ENCODE data around the gene TCEAL7.
"Not testable (repeated sequence)": the region's sequence is repeated elsewhere in the genome, so short reads cannot be mapped to it uniquely, and the experiment has no call there.

TCEAL7 gene

DNA sequence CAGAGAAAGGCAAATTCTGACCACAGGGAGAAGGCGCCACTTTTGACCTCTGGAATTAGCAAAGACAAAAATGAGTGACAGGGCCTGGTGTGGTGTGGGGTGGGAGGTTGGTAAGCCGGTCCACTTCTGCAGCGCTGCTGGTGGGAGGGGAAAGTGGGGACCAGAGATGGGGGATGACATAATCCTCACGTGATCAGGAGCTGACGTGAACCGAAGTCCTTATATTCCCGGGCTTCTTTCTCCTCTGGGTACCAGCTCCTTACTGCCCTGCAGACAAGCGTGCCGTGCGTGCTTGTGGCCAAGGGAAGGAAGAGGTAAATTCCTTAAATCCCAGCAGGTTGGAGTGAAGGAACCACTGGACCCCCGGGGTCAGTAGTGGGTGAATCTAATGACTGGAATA, at the start of gene TCEAL7:
TSS of gene TCEAL7 (plus strand) at position 249 of the 400 bp plus-strand sequence. CDS start 1,165 bp downstream, outside the sequence.
- peak; percentile 89 for ATAC-seq

GRCh38 chrX:103293118-103293517, 36.9 kb upstream of the TCEAL7 start:
- no peak for ATAC-seq
- TF ChIP-seq ARNTL (CRISPR knock-in tag; IDR thresholded peaks at IDR 0.05; ENCODE audit: borderline replicate concordance, low read depth) = no peak
- TF ChIP-seq SNAI2 (CRISPR knock-in tag; IDR thresholded peaks at IDR 0.05) = no peak

More for the DNA sequence above, at the start of gene TCEAL7:
- TF ChIP-seq TOX (CRISPR knock-in tag; IDR thresholded peaks at IDR 0.05; ENCODE audit: borderline replicate concordance) (no peak), OSR1 (CRISPR knock-in tag; IDR thresholded peaks at IDR 0.05) (no peak), ESRRG (CRISPR knock-in tag; IDR thresholded peaks at IDR 0.05) (no peak), ZFP3 (CRISPR knock-in tag; IDR thresholded peaks at IDR 0.05) (no peak), ZFP30 (CRISPR knock-in tag; IDR thresholded peaks at IDR 0.05) (no peak), SNAI2 (CRISPR knock-in tag; IDR thresholded peaks at IDR 0.05) (no peak), ZNF70 (CRISPR knock-in tag; IDR thresholded peaks at IDR 0.05) (no peak)
- TF ChIP-seq, protein P1, sequence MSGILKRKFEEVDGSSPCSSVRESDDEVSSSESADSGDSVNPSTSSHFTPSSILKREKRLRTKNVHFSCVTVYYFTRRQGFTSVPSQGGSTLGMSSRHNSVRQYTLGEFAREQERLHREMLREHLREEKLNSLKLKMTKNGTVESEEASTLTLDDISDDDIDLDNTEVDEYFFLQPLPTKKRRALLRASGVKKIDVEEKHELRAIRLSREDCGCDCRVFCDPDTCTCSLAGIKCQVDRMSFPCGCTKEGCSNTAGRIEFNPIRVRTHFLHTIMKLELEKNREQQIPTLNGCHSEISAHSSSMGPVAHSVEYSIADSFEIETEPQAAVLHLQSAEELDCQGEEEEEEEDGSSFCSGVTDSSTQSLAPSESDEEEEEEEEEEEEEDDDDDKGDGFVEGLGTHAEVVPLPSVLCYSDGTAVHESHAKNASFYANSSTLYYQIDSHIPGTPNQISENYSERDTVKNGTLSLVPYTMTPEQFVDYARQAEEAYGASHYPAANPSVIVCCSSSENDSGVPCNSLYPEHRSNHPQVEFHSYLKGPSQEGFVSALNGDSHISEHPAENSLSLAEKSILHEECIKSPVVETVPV (CRISPR knock-in tag; IDR thresholded peaks at IDR 0.05) = no peak
- TF ChIP-seq, protein P2, sequence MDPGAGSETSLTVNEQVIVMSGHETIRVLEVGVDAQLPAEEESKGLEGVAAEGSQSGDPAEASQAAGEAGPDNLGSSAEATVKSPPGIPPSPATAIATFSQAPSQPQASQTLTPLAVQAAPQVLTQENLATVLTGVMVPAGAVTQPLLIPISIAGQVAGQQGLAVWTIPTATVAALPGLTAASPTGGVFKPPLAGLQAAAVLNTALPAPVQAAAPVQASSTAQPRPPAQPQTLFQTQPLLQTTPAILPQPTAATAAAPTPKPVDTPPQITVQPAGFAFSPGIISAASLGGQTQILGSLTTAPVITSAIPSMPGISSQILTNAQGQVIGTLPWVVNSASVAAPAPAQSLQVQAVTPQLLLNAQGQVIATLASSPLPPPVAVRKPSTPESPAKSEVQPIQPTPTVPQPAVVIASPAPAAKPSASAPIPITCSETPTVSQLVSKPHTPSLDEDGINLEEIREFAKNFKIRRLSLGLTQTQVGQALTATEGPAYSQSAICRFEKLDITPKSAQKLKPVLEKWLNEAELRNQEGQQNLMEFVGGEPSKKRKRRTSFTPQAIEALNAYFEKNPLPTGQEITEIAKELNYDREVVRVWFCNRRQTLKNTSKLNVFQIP (CRISPR knock-in tag; IDR thresholded peaks at IDR 0.05; ENCODE audit: borderline replicate concordance, low read depth) = no peak

- ATAC-seq = no peak
- no peak for TF ChIP-seq PATZ1 (CRISPR knock-in tag; IDR thresholded peaks at IDR 0.05; ENCODE audit: borderline replicate concordance)
- no peak for TF ChIP-seq ISL1 (CRISPR knock-in tag; IDR thresholded peaks at IDR 0.05)
- TF ChIP-seq GLIS3 (CRISPR knock-in tag; IDR thresholded peaks at IDR 0.05) = no peak
- TF ChIP-seq ZFP3 (CRISPR knock-in tag; IDR thresholded peaks at IDR 0.05) = no peak
- TF ChIP-seq PPARA (CRISPR knock-in tag; IDR thresholded peaks at IDR 0.05; ENCODE audit: borderline replicate concordance) = no peak
- TF ChIP-seq ZNF70 (CRISPR knock-in tag; IDR thresholded peaks at IDR 0.05) = no peak
- no peak for TF ChIP-seq ZNF8 (CRISPR knock-in tag; IDR thresholded peaks at IDR 0.05)
- TF ChIP-seq ZC3H10 (CRISPR knock-in tag; IDR thresholded peaks at IDR 0.05) = no peak
- no peak for TF ChIP-seq ZNF565 (CRISPR knock-in tag; conservative IDR thresholded peaks at IDR 0.05; ENCODE audit: low read depth)
- TF ChIP-seq CSDC2 (CRISPR knock-in tag; IDR thresholded peaks at IDR 0.05) = no peak
- TF ChIP-seq OSR1 (CRISPR knock-in tag; IDR thresholded peaks at IDR 0.05) = no peak
- TF ChIP-seq CREB5 (CRISPR knock-in tag; IDR thresholded peaks at IDR 0.05; ENCODE audit: low read depth) = no peak
- TF ChIP-seq, protein P2 (CRISPR knock-in tag; IDR thresholded peaks at IDR 0.05; ENCODE audit: borderline replicate concordance, low read depth) = no peak
- TF ChIP-seq SNAI2 (CRISPR knock-in tag; IDR thresholded peaks at IDR 0.05) = no peak
- TF ChIP-seq, protein P1 (CRISPR knock-in tag; IDR thresholded peaks at IDR 0.05) = no peak
- no peak for TF ChIP-seq TCF4 (CRISPR knock-in tag; IDR thresholded peaks at IDR 0.05; ENCODE audit: borderline replicate concordance)
- TF ChIP-seq, protein P3, sequence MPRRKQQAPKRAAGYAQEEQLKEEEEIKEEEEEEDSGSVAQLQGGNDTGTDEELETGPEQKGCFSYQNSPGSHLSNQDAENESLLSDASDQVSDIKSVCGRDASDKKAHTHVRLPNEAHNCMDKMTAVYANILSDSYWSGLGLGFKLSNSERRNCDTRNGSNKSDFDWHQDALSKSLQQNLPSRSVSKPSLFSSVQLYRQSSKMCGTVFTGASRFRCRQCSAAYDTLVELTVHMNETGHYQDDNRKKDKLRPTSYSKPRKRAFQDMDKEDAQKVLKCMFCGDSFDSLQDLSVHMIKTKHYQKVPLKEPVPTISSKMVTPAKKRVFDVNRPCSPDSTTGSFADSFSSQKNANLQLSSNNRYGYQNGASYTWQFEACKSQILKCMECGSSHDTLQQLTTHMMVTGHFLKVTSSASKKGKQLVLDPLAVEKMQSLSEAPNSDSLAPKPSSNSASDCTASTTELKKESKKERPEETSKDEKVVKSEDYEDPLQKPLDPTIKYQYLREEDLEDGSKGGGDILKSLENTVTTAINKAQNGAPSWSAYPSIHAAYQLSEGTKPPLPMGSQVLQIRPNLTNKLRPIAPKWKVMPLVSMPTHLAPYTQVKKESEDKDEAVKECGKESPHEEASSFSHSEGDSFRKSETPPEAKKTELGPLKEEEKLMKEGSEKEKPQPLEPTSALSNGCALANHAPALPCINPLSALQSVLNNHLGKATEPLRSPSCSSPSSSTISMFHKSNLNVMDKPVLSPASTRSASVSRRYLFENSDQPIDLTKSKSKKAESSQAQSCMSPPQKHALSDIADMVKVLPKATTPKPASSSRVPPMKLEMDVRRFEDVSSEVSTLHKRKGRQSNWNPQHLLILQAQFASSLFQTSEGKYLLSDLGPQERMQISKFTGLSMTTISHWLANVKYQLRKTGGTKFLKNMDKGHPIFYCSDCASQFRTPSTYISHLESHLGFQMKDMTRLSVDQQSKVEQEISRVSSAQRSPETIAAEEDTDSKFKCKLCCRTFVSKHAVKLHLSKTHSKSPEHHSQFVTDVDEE (CRISPR knock-in tag; IDR thresholded peaks at IDR 0.05) = no peak
These were observed 25.3 kb upstream of the TCEAL7 start for GRCh38 chrX:103304705-103305104.

GRCh38 chrX:103305666-103306065, 24.4 kb upstream of the TCEAL7 start:
- ATAC-seq = not testable (repeated sequence)

All from SK-N-SH treated with all-trans-retinoic acid at 6 μM for 48 hours (cell line).